ENCODE measurements around the gene CLEC2A. TPM values are rescaled to one million over a fixed set of nuclear protein-coding genes. Genes with fewer than 3 reads are reported as not detected.

Gene CLEC2A
- total RNA-seq, 6 experiments from 2014 or later: not detected

GRCh38 chr12:9973949-9974348 is 41.8 kb upstream of the CLEC2A start:
- no peak for TF ChIP-seq CTCF (IDR thresholded peaks at IDR 0.05)
- DNase-seq: no peak
- peaks cover 10% of the 10 kb centered on the region; the same call in 1 of the 2 replicates for H3K27me3 Mint-ChIP-seq (ENCODE audit: insufficient read depth)
- no peaks in the 10 kb centered on the region for H3K4me1 Mint-ChIP-seq (ENCODE audit: low read depth)
- no peaks in the 10 kb centered on the region for H3K36me3 Mint-ChIP-seq (ENCODE audit: low read depth)
- H3K27ac Mint-ChIP-seq: no peak overlapping the region
- H3K9me3 Mint-ChIP-seq: peaks cover 8% of the 10 kb centered on the region
- H3K4me3 Mint-ChIP-seq: no peak overlapping the region

GRCh38 chr12:9971181-9971580 is 39.0 kb upstream of the CLEC2A start, which contains the start of gene CLEC12A:
Gene CLEC12A (plus strand): TSS chr12:9971409. CDS start chr12:9971597, 188 bp downstream.
- no peak for TF ChIP-seq CTCF (IDR thresholded peaks at IDR 0.05)
- H3K27me3 Mint-ChIP-seq (ENCODE audit: insufficient read depth): peaks cover 26% of the 10 kb centered on the region
- no peak within 1 kb of the TSS for H3K27ac Mint-ChIP-seq
- no peak for DNase-seq
- no peaks in the 10 kb centered on the region for H3K4me1 Mint-ChIP-seq (ENCODE audit: low read depth)
- H3K36me3 Mint-ChIP-seq (ENCODE audit: low read depth): no peaks in the 10 kb centered on the region
- no peak within 1 kb of the TSS for H3K4me3 Mint-ChIP-seq
- peaks cover 8% of the 10 kb centered on the region for H3K9me3 Mint-ChIP-seq

GRCh38 chr12:9969673-9970072 is 37.5 kb upstream of the CLEC2A start:
- peaks cover 23% of the 10 kb centered on the region for H3K27me3 Mint-ChIP-seq (ENCODE audit: insufficient read depth)
- H3K9me3 Mint-ChIP-seq: no peaks in the 10 kb centered on the region
- no peaks in the 10 kb centered on the region for H3K36me3 Mint-ChIP-seq (ENCODE audit: low read depth)
- H3K4me3 Mint-ChIP-seq: no peak overlapping the region
- TF ChIP-seq CTCF (IDR thresholded peaks at IDR 0.05): no peak
- no peak for DNase-seq
- H3K4me1 Mint-ChIP-seq (ENCODE audit: low read depth): no peaks in the 10 kb centered on the region
- H3K27ac Mint-ChIP-seq: no peak overlapping the region

DNA sequence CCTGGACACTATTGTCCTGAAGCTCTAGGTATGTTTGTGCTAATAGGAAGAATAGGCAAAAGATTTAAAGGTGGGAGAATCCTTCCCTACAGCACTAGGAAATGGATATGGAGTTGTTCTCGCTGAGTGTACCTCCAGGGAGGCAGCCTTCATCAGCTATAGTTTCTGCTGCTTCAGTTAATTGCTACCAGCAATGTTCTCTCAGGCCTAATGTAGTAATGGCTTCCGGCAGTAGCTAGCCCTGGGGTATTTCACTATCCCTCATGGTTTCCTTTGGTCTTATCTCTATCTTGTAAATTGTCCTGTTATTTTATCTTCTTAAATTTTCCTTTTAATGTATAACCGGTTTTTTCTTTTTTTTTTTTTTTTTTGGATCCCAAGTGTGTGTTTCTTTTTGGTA is 29.7 kb upstream of the CLEC2A start:
- DNase-seq: no peak
- Mint-ChIP-seq H3K27ac (no peak overlapping the region), H3K9me3 (no peaks in the 10 kb centered on the region), H3K4me1 (ENCODE audit: low read depth) (no peaks in the 10 kb centered on the region), H3K27me3 (ENCODE audit: insufficient read depth) (peaks cover 7% of the 10 kb centered on the region), H3K36me3 (ENCODE audit: low read depth) (no peaks in the 10 kb centered on the region), H3K4me3 (no peak overlapping the region)
- TF ChIP-seq CTCF (IDR thresholded peaks at IDR 0.05): no peak

- no peaks in the 10 kb centered on the region for H3K4me1 Mint-ChIP-seq (ENCODE audit: low read depth)
- no peak overlapping the region for H3K27ac Mint-ChIP-seq
- H3K4me3 Mint-ChIP-seq: no peak overlapping the region
- peaks cover 4% of the 10 kb centered on the region for H3K27me3 Mint-ChIP-seq (ENCODE audit: insufficient read depth)
- no peaks in the 10 kb centered on the region for H3K9me3 Mint-ChIP-seq
- TF ChIP-seq CTCF (IDR thresholded peaks at IDR 0.05): no peak
- no peaks in the 10 kb centered on the region for H3K36me3 Mint-ChIP-seq (ENCODE audit: low read depth)
- DNase-seq: no peak
Observed at GRCh38 chr12:9961106-9961505, 28.9 kb upstream of the CLEC2A start.

DNA sequence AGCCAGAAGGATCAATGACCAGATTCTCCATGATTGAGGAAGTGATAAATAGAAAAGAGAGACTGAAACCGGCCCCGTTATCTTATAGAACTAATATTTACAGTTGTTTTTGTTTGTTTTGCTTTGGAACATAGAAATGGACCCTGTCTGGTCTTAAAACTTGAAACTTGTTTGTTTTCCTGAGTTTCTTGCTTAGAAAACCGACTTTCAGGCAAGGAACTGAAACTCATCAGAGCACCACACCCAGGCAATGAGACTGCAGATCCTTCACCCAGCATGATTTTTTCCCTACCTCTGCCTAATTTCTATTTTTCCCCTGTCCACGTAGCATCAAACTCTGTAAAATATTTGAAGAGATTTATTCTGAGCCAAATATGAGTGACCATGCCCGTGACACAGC is 28.4 kb upstream of the CLEC2A start:
- no peaks in the 10 kb centered on the region for H3K36me3 Mint-ChIP-seq (ENCODE audit: low read depth)
- no peaks in the 10 kb centered on the region for H3K4me1 Mint-ChIP-seq (ENCODE audit: low read depth)
- no peaks in the 10 kb centered on the region for H3K9me3 Mint-ChIP-seq
- DNase-seq: no peak
- H3K27ac Mint-ChIP-seq: no peak overlapping the region
- no peak for TF ChIP-seq CTCF (IDR thresholded peaks at IDR 0.05)
- peaks cover 3% of the 10 kb centered on the region for H3K27me3 Mint-ChIP-seq (ENCODE audit: insufficient read depth)
- no peak overlapping the region for H3K4me3 Mint-ChIP-seq

All from HFFc6 (cell line).